ENCODE results near the gene ZHX3. TPM values are rescaled to one million over a fixed set of nuclear protein-coding genes. Genes with fewer than 3 reads are reported as not detected.
A peak's percentile ranks its signal among the peaks of the same experiment; 100 is the strongest.
"Not testable (repeated sequence)": the region's sequence is repeated elsewhere in the genome, so short reads cannot be mapped to it uniquely, and the experiment has no call there.

Gene ZHX3
- total and polyA plus RNA-seq, 5 experiments from 2014 or later: 3.3 to 14.4 (median 10.4) TPM

GRCh38 chr20:41249411-41250281, 67.9 kb downstream of the ZHX3 start:
- H3K36me3 Mint-ChIP-seq: peaks cover 0 to 3% (median 0%) of the 10 kb centered on the region in 3 donors
- H3K27me3 Mint-ChIP-seq: no peaks in the 10 kb centered on the region
- peak overlapping the region in 1 of 10 donors; percentile 50 for H3K27ac Mint-ChIP-seq
- no peak for ATAC-seq
- peaks cover 0 to 55% (median 5%) of the 10 kb centered on the region in 4 donors for H3K4me1 Mint-ChIP-seq
- no peak for DNase-seq
- POLR2A ChIA-PET: no interaction called here
- H3K4me3 Mint-ChIP-seq: peak overlapping the region in 1 of 10 donors; percentile 3
- no peaks in the 10 kb centered on the region for H3K9me3 Mint-ChIP-seq

- Mint-ChIP-seq H3K4me3 (no peak overlapping the region), H3K27ac (peak overlapping the region in 1 of 10 donors; percentile 47), H3K4me1 (peaks cover 3 to 55% (median 8%) of the 10 kb centered on the region in 4 donors), H3K36me3 (no peaks in the 10 kb centered on the region), H3K9me3 (no peaks in the 10 kb centered on the region), H3K27me3 (no peaks in the 10 kb centered on the region)
- ATAC-seq (no peak), DNase-seq (no peak)
- POLR2A ChIA-PET: no interaction called here
Observed at GRCh38 chr20:41248368-41249024, 69.0 kb downstream of the ZHX3 start.

DNA sequence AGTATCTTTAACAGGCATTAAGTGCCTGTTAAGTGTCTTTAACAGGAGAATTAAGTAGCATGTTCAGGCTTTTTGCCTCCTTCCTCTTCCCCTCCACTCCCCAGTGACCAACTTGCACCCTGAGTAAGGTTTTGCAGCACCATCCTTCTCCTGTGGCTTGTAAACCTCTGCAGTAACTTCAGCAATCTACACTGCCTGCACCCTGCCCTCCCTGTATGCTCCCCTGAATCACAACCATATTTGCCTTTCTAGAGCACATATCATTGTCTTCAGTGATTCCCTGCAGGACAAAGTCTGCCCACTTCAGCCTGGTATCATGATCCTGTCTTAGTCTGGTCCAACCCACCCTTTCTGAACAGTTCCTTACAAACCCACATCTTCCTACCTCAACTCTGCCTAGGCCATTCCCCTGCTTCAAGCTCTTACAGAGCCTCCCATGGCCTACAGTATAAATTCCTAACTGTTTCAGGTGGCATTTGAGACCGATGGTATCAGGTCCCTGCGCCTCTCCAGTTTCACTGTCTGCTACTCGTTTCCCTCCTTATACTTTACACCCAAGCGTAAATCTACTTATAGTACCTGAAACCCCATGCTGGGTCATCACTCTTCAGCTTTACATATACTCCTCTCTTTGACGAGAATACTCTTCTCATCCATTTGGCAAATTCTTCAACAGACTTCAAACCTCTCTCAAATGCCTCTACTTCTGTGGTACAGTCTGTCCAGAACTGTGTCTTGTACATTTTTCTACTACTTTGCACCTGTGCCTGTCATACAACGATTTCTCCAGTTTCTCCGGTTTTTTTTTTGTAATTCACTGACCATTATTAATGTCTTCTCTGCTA, 69.8 kb downstream of the ZHX3 start:
- Mint-ChIP-seq H3K4me1 (peaks cover 10 to 61% (median 12%) of the 10 kb centered on the region in 4 donors), H3K9me3 (no peaks in the 10 kb centered on the region), H3K4me3 (peak overlapping the region in 1 of 10 donors; percentile 15), H3K27ac (peak overlapping the region in 4 of 10 donors; percentile 5 to 57 (median 28)), H3K36me3 (no peaks in the 10 kb centered on the region), H3K27me3 (no peaks in the 10 kb centered on the region)
- DNase-seq: no peak
- POLR2A ChIA-PET: no interaction called here
- no peak for ATAC-seq

GRCh38 chr20:41245086-41245707, 72.3 kb downstream of the ZHX3 start:
- H3K27ac Mint-ChIP-seq: peak overlapping the region in 5 of 10 donors; percentile 20 to 73 (median 29)
- H3K27me3 Mint-ChIP-seq: no peaks in the 10 kb centered on the region
- no peaks in the 10 kb centered on the region for H3K9me3 Mint-ChIP-seq
- H3K4me3 Mint-ChIP-seq: no peak overlapping the region
- POLR2A ChIA-PET: no interaction called here
- peaks cover 14 to 62% (median 20%) of the 10 kb centered on the region in 4 donors for H3K4me1 Mint-ChIP-seq
- DNase-seq: no peak
- H3K36me3 Mint-ChIP-seq: no peaks in the 10 kb centered on the region
- ATAC-seq: no peak

- H3K4me1 Mint-ChIP-seq: peaks cover 10 to 39% (median 19%) of the 10 kb centered on the region in 4 donors
- H3K27me3 Mint-ChIP-seq: no peaks in the 10 kb centered on the region
- H3K27ac Mint-ChIP-seq: peak overlapping the region in 1 of 10 donors; percentile 4
- peak in 1 of 10 donors; percentile 6 for DNase-seq
- no peaks in the 10 kb centered on the region for H3K36me3 Mint-ChIP-seq
- ATAC-seq: peak in 1 of 2 donors; percentile 57
- POLR2A ChIA-PET: interaction anchor here (1.0 to 1.2 kb wide), 2 partner anchors 86 to 108 kb away, joined by 3 to 4 read pairs; no protein-coding TSS in a partner anchor
- no peaks in the 10 kb centered on the region for H3K9me3 Mint-ChIP-seq
- peak overlapping the region in 3 of 10 donors; percentile 29 to 36 (median 30) for H3K4me3 Mint-ChIP-seq
Observed at GRCh38 chr20:41242807-41243206, 74.7 kb downstream of the ZHX3 start.

- Mint-ChIP-seq H3K9me3 (no peaks in the 10 kb centered on the region), H3K27ac (peak overlapping the region in 1 of 10 donors; percentile 51), H3K27me3 (no peaks in the 10 kb centered on the region), H3K4me1 (peaks cover 10 to 35% (median 19%) of the 10 kb centered on the region in 4 donors), H3K4me3 (peak overlapping the region in 1 of 10 donors; percentile 29), H3K36me3 (peaks cover 0 to 2% (median 0%) of the 10 kb centered on the region in 3 donors)
- POLR2A ChIA-PET: interaction anchor here (0.7 to 1.2 kb wide), 3 partner anchors 10 to 107 kb away, joined by 3 to 4 read pairs (median 4); no protein-coding TSS in a partner anchor
- ATAC-seq: no peak
- DNase-seq: no peak
Observed at GRCh38 chr20:41242352-41242751, 75.2 kb downstream of the ZHX3 start.

DNA sequence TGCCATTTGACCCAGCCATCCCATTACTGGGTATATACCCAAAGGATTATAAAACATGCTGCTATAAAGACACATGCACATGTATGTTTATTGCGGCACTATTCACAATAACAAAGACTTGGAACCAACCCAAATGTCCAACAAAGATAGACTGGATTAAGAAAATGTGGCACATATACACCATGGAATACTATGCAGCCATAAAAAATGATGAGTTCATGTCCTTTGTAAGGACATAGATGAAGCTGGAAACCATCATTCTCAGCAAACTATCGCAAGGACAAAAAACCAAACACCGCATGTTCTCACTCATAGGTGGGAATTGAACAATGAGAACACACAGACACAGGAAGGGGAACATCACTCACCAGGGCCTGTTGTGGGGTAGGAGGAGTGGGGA, 80.3 kb downstream of the ZHX3 start:
- H3K27me3 Mint-ChIP-seq, POLR2A ChIA-PET, ATAC-seq, DNase-seq, H3K4me3 Mint-ChIP-seq, H3K9me3 Mint-ChIP-seq, H3K36me3 Mint-ChIP-seq, H3K27ac Mint-ChIP-seq: not testable (repeated sequence)
- H3K4me1 Mint-ChIP-seq: peaks cover 8 to 21% (median 17%) of the 10 kb centered on the region in 4 donors

GRCh38 chr20:41236818-41237217, 80.7 kb downstream of the ZHX3 start:
- POLR2A ChIA-PET, H3K4me3 Mint-ChIP-seq, H3K36me3 Mint-ChIP-seq, ATAC-seq, H3K27ac Mint-ChIP-seq, H3K27me3 Mint-ChIP-seq, DNase-seq, H3K9me3 Mint-ChIP-seq: not testable (repeated sequence)
- peaks cover 9 to 21% (median 18%) of the 10 kb centered on the region in 4 donors for H3K4me1 Mint-ChIP-seq

- ATAC-seq: no peak
- POLR2A ChIA-PET: interaction anchor here (1.0 to 1.1 kb wide), 2 partner anchors 100 to 106 kb away, joined by 3 read pairs; partner anchors contain the start of gene LPIN3
- Mint-ChIP-seq H3K36me3 (peaks cover 0 to 2% (median 0%) of the 10 kb centered on the region in 3 donors), H3K9me3 (no peaks in the 10 kb centered on the region), H3K4me1 (peaks cover 14 to 30% (median 27%) of the 10 kb centered on the region in 4 donors), H3K27ac (no peak overlapping the region), H3K27me3 (no peaks in the 10 kb centered on the region), H3K4me3 (no peak overlapping the region)
- no peak for DNase-seq
Observed at GRCh38 chr20:41234546-41234945, 83.0 kb downstream of the ZHX3 start.

DNA sequence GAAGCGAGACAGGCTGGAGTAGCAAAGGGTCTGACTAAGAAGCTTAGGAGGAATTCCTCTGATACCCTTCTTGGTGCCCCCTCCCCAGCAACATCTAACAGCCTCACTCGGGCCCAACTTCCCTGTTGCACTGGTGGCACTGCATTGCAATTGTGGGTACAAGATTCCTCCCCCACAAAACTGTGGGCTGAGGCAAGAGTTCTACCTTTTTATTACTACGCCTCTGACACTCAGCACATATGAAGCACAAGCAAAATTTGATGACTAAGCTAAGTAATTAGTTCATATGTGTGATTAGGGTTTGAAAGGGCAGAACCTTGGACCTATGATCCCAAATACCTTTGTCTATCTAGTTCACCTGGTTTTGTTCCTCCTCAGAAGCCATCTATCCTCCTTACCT, 83.5 kb downstream of the ZHX3 start:
- DNase-seq (no peak), ATAC-seq (no peak)
- Mint-ChIP-seq H3K36me3 (peaks cover 0 to 2% (median 0%) of the 10 kb centered on the region in 3 donors), H3K27ac (peak overlapping the region in 2 of 10 donors; percentile 16 to 63), H3K9me3 (no peaks in the 10 kb centered on the region), H3K4me3 (no peak overlapping the region), H3K27me3 (no peaks in the 10 kb centered on the region), H3K4me1 (peaks cover 14 to 30% (median 27%) of the 10 kb centered on the region in 4 donors)
- POLR2A ChIA-PET: interaction anchor here (1.1 kb wide), 1 partner anchor 100 kb away, joined by 3 read pairs; no protein-coding TSS in a partner anchor

DNA sequence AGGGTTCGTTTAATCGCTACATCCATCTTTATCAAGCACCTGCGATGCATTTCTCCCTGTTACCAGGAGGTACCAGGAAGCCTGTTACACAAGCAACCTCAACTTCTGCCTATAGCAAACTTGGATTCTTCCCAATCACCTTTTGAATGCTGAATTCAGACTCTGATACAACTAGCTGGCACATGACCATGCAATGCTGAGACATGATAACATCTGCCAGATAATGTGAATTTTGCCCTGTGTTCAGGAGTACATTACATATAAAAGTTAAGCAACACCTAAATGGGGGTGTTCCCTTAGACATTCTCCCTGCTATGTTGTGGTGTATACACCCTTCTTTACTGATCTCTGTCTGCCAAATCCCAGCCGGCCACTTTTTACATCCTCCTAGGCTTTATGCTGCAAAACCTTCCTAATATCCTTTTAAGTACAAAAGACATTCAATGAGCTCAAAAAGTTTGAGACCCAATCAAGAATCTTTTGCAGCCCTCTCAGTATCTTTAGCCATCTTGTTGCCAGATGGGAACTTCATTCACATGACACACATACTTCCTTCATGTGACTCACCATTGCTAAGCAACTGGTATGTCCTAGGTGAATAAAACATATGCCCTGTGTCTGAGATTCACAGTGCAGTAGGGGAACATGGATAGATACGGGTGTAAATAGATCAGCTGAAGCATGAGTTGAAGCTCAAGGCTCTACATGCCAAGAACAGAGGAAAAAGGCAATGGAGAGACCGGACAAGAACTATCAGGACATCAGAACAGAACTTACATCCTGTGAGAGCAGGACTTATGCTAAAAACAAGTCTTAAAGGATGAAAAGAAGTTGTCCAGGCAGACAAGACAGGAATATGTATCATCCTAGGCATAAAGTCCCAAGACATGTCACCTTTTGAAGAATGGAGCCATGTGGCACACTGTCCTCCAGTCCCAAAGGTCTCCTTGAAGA, 84.3 kb downstream of the ZHX3 start:
- POLR2A ChIA-PET: interaction anchor here (0.7 to 2.6 kb wide), 6 partner anchors 14 to 98 kb away, joined by 3 to 23 read pairs (median 5); partner anchors contain the start of gene PLCG1
- H3K4me1 Mint-ChIP-seq: peaks cover 14 to 30% (median 28%) of the 10 kb centered on the region in 4 donors
- DNase-seq: no peak
- peak overlapping the region in 6 of 10 donors; percentile 16 to 74 (median 38) for H3K27ac Mint-ChIP-seq
- H3K9me3 Mint-ChIP-seq: no peaks in the 10 kb centered on the region
- H3K36me3 Mint-ChIP-seq: peaks cover 0 to 2% (median 0%) of the 10 kb centered on the region in 3 donors
- no peaks in the 10 kb centered on the region for H3K27me3 Mint-ChIP-seq
- no peak for ATAC-seq
- H3K4me3 Mint-ChIP-seq: peak overlapping the region in 6 of 10 donors; percentile 32 to 84 (median 61)
